Measurements from ENCODE around the gene NFE2L3.
"Not testable (repeated sequence)": the region's sequence is repeated elsewhere in the genome, so short reads cannot be mapped to it uniquely, and the experiment has no call there.

Gene NFE2L3

DNA sequence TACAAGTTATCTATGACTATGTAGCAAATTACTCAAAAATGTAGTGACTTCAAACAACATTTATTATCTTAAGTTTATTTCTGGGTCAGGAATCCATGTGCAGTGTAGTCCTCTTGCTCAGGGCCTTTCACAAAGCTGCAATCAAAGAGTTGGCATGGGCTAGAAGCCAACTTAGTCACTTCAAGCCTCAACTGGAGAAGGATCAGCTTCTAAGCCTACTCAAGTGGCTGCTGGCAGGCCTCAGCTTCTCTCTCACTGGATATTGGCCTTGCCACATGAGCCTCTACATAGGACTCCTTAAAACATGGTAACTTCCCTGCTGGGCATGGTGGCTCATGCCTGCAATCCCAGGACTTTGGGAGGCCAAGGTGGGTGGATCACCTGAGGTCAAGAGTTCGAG is 5.0 kb upstream of the NFE2L3 start:
- DNase-seq (ENCODE audit: low spot score), result no peak
- no peak for FAIRE-seq

DNA sequence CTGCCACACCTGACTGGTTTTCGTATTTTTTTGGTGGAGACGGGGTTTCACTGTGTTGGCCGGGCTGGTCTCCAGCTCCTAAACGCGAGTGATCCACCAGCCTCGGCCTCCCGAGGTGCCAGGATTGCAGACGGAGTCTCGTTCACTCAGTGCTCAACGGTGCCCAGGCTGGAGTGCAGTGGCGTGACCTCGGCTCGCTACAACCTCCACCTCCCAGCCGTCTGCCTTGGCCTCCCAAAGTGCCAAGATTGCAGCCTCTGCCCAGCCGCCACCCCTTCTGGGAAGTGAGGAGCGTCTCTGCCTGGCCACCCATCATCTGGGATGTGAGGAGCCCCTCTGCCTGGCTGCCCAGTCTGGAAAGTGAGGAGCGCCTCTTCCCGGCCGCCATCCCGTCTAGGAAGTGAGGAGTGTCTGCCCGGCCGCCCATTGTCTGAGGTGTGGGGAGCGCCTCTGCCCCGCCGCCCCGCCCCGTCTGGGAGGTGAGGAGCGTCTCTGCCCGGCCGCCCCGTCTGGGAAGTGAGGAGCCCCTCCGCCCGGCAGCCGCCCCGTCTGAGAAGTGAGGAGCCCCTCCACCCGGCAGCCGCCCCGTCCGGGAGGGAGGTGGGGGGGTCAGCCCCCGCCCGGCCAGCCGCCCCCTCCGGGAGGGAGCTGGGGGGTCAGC is 4.2 kb upstream of the NFE2L3 start:
- not testable (repeated sequence) for DNase-seq (ENCODE audit: low spot score); FAIRE-seq

DNA sequence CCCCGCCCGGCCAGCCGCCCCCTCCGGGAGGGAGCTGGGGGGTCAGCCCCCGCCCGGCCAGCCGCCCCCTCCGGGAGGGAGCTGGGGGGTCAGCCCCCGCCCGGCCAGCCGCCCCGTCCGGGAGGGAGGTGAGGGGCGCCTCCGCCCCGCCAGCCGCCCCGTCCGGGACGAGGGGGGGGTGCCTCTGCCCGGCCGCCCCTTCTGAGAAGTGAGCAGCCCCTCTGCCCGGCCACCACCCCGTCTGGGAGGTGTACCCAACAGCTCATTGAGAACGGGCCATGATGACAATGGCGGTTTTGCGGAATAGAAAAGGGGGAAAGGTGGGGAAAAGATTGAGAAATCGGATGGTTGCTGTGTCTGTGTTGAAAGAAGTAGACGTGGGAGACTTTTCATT is 3.7 kb upstream of the NFE2L3 start:
- not testable (repeated sequence) for DNase-seq (ENCODE audit: low spot score); FAIRE-seq

GRCh38 chr7:26149391-26149977 is 2.5 kb upstream of the NFE2L3 start:
- no peak for FAIRE-seq

GRCh38 chr7:26151096-26151495 is 902 bp upstream of the NFE2L3 start:
- no peak for DNase-seq (ENCODE audit: low spot score)
- no peak for FAIRE-seq

More at GRCh38 chr7:26149391-26149977, 2.5 kb upstream of the NFE2L3 start:
- no peak for DNase-seq (ENCODE audit: low spot score)

DNA sequence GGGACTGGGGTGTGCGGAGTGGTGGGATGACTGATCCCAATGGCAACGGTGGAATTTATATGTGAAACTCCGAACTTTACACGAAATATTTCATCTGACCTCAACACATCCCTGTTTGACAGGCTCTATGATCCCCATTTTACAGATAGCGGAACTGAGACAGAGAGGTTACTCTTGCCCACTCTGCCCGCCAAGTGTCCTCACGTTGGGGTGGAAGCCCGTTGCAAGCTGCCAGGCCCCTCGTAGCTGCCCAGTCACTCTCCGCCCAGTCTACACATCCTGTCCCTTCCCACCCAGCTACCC is 397 bp upstream of the NFE2L3 start:
- no peak for FAIRE-seq
- DNase-seq (ENCODE audit: low spot score), result no peak

DNA sequence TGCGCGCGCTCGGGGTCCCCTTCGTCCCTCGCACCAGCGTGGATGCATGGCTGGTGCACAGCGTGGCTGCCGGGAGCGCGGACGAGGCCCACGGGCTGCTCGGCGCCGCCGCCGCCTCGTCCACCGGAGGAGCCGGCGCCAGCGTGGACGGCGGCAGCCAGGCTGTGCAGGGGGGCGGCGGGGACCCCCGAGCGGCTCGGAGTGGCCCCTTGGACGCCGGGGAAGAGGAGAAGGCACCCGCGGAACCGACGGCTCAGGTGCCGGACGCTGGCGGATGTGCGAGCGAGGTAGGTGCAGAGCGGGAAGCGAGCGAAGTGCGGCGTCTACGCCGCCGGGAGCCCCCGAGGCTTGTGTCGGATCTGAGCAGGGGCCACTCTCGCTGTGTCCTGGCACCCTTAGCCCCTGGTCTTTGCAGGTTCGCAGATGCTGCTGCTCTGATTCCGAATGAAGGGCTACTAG is 813 bp downstream of the NFE2L3 start:
- not testable (repeated sequence) for DNase-seq (ENCODE audit: low spot score); FAIRE-seq

- FAIRE-seq, result no peak
- DNase-seq (ENCODE audit: low spot score), result no peak
These were observed 1.3 kb downstream of the NFE2L3 start for GRCh38 chr7:26153241-26153822.

DNA sequence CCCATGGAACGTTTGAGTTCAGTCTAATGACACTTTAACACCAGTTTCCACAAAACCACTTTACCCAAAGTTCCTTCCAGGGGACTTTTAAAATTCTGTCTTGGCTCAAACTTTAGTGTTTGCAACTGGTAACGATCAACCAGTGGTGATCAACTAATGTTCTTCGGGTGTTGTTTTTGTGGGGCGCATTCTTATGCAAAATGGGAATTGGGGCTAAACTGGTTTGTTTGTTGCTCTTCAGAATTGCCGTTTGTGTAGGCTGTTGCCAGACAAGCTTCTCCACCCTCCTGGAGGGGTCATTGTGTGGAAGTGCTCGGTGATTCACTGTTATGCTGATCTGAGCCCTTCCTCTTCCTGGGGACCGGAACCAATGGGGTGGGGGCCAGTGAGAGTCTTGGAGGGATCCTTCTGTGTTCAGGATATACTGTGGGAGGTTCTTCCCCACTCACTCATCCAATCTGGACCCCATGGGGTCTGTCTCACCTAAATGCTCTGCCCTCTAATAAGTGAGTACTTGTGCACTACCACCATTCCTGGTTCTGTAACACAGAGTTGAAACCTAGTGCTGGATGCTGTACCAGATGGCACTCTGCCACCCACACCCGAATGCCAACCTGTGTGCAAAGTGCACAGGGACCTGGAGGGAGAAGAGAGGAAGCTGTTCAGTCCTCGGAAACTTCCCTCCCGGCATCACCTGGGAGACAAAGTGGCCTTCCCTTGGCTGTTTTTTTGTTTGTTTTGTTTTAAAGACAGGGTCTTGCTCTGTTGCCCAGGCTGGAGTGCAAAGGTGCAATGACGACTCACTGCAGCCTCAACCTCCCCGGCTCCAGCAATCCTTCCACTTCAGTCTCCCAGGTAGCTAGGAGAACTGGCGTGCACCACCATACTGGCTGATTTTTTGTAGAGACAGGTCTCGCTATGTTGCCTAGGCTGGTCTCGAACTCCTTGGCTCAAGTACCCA is 2.1 kb downstream of the NFE2L3 start:
- no peak for DNase-seq (ENCODE audit: low spot score)
- FAIRE-seq, result no peak

GRCh38 chr7:26155531-26156375 is 3.8 kb downstream of the NFE2L3 start:
- DNase-seq (ENCODE audit: low spot score), result peak; percentile 54
- no peak for FAIRE-seq

- DNase-seq (ENCODE audit: low spot score) (peak; percentile 78), FAIRE-seq (no peak)
These were observed 4.7 kb downstream of the NFE2L3 start for GRCh38 chr7:26156451-26157420.

GRCh38 chr7:26157520-26158105 is 5.6 kb downstream of the NFE2L3 start:
- DNase-seq (ENCODE audit: low spot score) (no peak), FAIRE-seq (no peak)

GRCh38 chr7:26159243-26159642 is 7.2 kb downstream of the NFE2L3 start:
- peak; percentile 32 for DNase-seq (ENCODE audit: low spot score)
- no peak for FAIRE-seq

GRCh38 chr7:26160896-26161295 is 8.9 kb downstream of the NFE2L3 start:
- FAIRE-seq, result no peak
- DNase-seq (ENCODE audit: low spot score), result no peak

- DNase-seq (ENCODE audit: low spot score) (no peak), FAIRE-seq (no peak)
These were observed 10.4 kb downstream of the NFE2L3 start for GRCh38 chr7:26162431-26162830.

- not testable (repeated sequence) for FAIRE-seq; DNase-seq (ENCODE audit: low spot score)
These were observed 11.8 kb downstream of the NFE2L3 start for GRCh38 chr7:26163804-26164203.

DNA sequence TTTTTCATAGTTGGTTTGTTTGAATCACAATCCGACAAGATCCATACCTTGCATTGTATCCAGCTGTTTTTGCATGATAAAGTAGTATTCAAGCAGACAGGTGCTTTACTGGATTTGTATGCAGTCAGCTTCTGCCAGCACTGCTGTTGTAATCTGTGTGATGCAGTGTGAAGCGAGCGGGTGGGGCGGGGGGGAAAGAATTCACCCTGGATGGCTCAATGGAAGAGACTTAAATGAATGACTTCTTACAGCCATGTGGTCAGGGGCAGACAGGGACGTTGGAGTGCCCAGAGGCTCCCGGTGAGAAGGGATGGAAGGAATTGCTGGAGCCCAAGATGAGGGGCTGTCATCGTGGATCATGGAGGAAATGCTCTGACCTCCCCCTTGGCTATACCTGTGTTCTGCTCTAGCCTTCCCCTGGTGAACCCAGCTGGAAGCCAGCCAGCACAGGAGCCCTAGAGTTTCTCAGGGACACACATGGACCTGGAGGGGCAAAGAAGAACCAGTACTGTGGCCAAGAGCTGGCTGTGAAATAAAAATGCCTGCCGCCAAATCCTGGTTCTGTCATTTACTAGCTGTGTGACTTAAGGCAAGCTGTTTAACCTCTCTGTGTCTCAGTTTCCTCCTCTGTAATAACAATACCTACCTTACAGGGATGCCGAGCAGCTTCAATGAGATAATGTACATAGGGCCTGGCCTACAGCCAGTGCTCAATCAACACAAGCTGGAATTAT is 14.1 kb downstream of the NFE2L3 start:
- DNase-seq (ENCODE audit: low spot score) (no peak), FAIRE-seq (no peak)

DNA sequence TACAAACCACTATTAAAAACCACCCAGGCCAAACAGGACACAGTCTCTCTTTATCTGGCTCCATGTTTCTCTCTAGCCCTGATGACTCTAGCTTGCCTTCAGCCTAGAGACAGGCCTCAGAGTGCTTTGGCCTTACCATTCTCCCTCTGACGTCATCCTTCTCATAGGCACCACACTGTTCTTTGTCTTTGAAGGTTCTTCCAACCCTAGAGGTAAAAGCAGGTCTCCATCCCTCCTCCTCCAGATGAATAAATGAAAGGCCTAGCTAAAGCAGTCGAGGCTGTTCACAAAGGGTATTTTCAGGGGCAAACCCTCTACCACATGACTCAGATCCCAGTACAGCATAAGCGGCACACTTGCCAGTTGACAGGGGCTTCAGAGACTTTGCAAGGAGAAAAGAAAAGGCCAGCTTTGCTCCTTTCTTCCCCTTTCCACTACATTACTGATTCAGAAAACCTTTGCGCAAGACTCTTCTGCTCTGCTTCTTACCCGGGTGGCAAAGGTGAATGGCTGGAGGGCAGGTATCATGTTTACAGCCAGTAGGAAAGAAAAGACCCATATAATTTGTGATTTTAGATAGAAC is 14.8 kb downstream of the NFE2L3 start:
- no peak for DNase-seq (ENCODE audit: low spot score)
- FAIRE-seq, result no peak

Data from urothelium cell line (cell line).